ENCODE measurements around the gene P2RX6. TPM values are rescaled to one million over a fixed set of nuclear protein-coding genes. Genes with fewer than 3 reads are reported as not detected.
A peak's percentile ranks its signal among the peaks of the same experiment; 100 is the strongest.

The P2RX6 gene
- total RNA-seq, 1 donor from 2014 or later: 0.45 TPM

DNA sequence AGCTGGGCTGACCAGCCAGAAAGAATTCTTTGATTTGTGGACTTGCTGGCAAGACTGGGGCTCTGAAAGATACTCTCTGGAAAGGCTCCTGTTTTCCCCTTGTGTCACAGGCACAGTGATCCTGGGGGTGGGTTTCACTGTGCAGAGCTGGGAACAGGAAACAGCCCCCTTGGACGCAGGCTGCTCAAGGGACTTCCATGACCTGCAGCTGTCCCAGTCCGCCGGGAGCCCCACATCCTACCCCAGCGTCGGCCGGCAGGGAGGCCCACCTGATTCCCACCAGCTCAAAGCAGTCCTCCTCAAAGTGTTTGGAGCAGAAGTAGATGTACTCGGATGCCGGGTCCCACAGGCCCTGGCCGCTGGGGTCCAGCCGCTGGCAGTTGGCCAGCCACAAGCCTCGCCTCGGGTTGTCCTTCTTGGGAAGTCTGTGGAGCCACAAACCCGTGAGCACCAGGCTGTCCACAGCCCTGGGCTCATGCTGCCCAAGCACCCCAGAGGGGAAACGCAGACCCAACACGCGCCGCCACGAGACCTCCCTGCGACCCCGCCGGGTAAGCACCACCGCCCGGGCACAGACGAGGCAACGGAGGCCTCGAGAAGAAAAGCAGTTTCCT, 13.9 kb upstream of the P2RX6 start:
- Mint-ChIP-seq H3K9me3 (ENCODE audit: unreplicated experiment) (no peaks in the 10 kb centered on the region), H3K36me3 (ENCODE audit: low read depth, unreplicated experiment) (peaks cover 3% of the 10 kb centered on the region), H3K4me3 (ENCODE audit: unreplicated experiment) (peak overlapping the region; percentile 95), H3K27ac (ENCODE audit: unreplicated experiment) (peak overlapping the region; percentile 91), H3K27me3 (ENCODE audit: low read depth, unreplicated experiment) (no peaks in the 10 kb centered on the region), H3K4me1 (ENCODE audit: low read depth, unreplicated experiment) (no peaks in the 10 kb centered on the region)
- no peak for DNase-seq (ENCODE audit: low read depth)
- Histone ChIP-seq H3K4me1 (ENCODE audit: insufficient read depth, low read length) (peaks cover 23% of the 10 kb centered on the region), H3K27ac (ENCODE audit: low read depth, low read length) (peak overlapping the region; percentile 98), H3K4me2 (ENCODE audit: low read length) (peak overlapping the region; percentile 96), H3K9ac (ENCODE audit: low read length) (peak overlapping the region; percentile 95), H3K27me3 (ENCODE audit: insufficient read depth, low read length) (no peaks in the 10 kb centered on the region), H3K9me3 (ENCODE audit: insufficient read depth, low read depth, low read length) (no peaks in the 10 kb centered on the region), H3K4me3 (ENCODE audit: insufficient read depth, low read depth, low read length) (peak overlapping the region; percentile 68), H3K79me2 (ENCODE audit: insufficient read depth, low read length) (peaks cover 40% of the 10 kb centered on the region), H2AFZ (ENCODE audit: low read depth, low read length) (peak overlapping the region; percentile 79), H3K36me3 (ENCODE audit: insufficient read depth, low read length) (no peaks in the 10 kb centered on the region), H4K20me1 (ENCODE audit: insufficient read depth, low read length) (peaks cover 27% of the 10 kb centered on the region)
- FAIRE-seq: no peak
- TF ChIP-seq EZH2 (IDR thresholded peaks at IDR 0.05; ENCODE audit: insufficient read depth, low read length) (no peak), CTCF (IDR thresholded peaks at IDR 0.05; ENCODE audit: insufficient read depth, low read depth, low read length) (no peak)

GRCh38 chr22:21001601-21002325, 13.2 kb upstream of the P2RX6 start, which contains the start of gene THAP7:
Gene THAP7 (minus strand): TSS chr22:21002118. CDS start chr22:21001911, 207 bp downstream.
- H3K4me3 Mint-ChIP-seq (ENCODE audit: unreplicated experiment): peak within 1 kb of the TSS; percentile 95
- peak within 1 kb of the TSS; percentile 79 for H2AFZ ChIP-seq (ENCODE audit: low read depth, low read length)
- peaks cover 27% of the 10 kb centered on the region for H4K20me1 ChIP-seq (ENCODE audit: insufficient read depth, low read length)
- peaks cover 23% of the 10 kb centered on the region for H3K4me1 ChIP-seq (ENCODE audit: insufficient read depth, low read length)
- peak within 1 kb of the TSS; percentile 68 for H3K4me3 ChIP-seq (ENCODE audit: insufficient read depth, low read depth, low read length)
- H3K27ac Mint-ChIP-seq (ENCODE audit: unreplicated experiment): peak within 1 kb of the TSS; percentile 97
- peak; percentile 84 for DNase-seq (ENCODE audit: low read depth)
- no peaks in the 10 kb centered on the region for H3K36me3 ChIP-seq (ENCODE audit: insufficient read depth, low read length)
- no peak for FAIRE-seq
- H3K9me3 Mint-ChIP-seq (ENCODE audit: unreplicated experiment): no peaks in the 10 kb centered on the region
- H3K4me1 Mint-ChIP-seq (ENCODE audit: low read depth, unreplicated experiment): no peaks in the 10 kb centered on the region
- no peak for TF ChIP-seq CTCF (IDR thresholded peaks at IDR 0.05; ENCODE audit: insufficient read depth, low read depth, low read length)
- TF ChIP-seq EZH2 (IDR thresholded peaks at IDR 0.05; ENCODE audit: insufficient read depth, low read length): no peak
- H3K27me3 Mint-ChIP-seq (ENCODE audit: low read depth, unreplicated experiment): no peaks in the 10 kb centered on the region
- H3K9ac ChIP-seq (ENCODE audit: low read length): peak within 1 kb of the TSS; percentile 95
- H3K4me2 ChIP-seq (ENCODE audit: low read length): peak within 1 kb of the TSS; percentile 96
- H3K27ac ChIP-seq (ENCODE audit: low read depth, low read length): peak within 1 kb of the TSS; percentile 98
- H3K27me3 ChIP-seq (ENCODE audit: insufficient read depth, low read length): no peaks in the 10 kb centered on the region
- peaks cover 40% of the 10 kb centered on the region for H3K79me2 ChIP-seq (ENCODE audit: insufficient read depth, low read length)
- no peaks in the 10 kb centered on the region for H3K36me3 Mint-ChIP-seq (ENCODE audit: low read depth, unreplicated experiment)
- no peaks in the 10 kb centered on the region for H3K9me3 ChIP-seq (ENCODE audit: insufficient read depth, low read depth, low read length)

Measured in astrocyte (in vitro differentiated cells and primary cell).